Dendritic cell treated with granulocyte-macrophage colony-stimulating factor and Interleukin-4, amounts not matched to agents 40 ng/mL and 50 ng/mL, for 4 days (primary cell): ENCODE measurements around the gene LAP3.
"Not testable (repeated sequence)": the region's sequence is repeated elsewhere in the genome, so short reads cannot be mapped to it uniquely, and the experiment has no call there.

Experiments used
- H3K27ac Mint-ChIP-seq: one replicate; pipeline ENCODE4 v1.8.0; 2022; ENCODE audit warnings: mild to moderate bottlenecking, mixed read lengths
- H3K27me3 Mint-ChIP-seq: one replicate; pipeline ENCODE4 v1.8.0; 2022; ENCODE audit warnings: mild to moderate bottlenecking, mixed read lengths
- H3K36me3 Mint-ChIP-seq: one replicate; pipeline ENCODE4 v1.8.0; 2022; ENCODE audit warnings: low read depth, mixed read lengths
- H3K4me1 Mint-ChIP-seq: one replicate; pipeline ENCODE4 v1.8.0; 2022; ENCODE audit warnings: low read depth, mixed read lengths
- H3K4me3 Mint-ChIP-seq: one replicate; pipeline ENCODE4 v1.8.0; 2022; ENCODE audit warnings: mild to moderate bottlenecking, moderate library complexity, mixed read lengths
- H3K9me3 Mint-ChIP-seq: one replicate; pipeline ENCODE4 v1.8.0; 2022; ENCODE audit warnings: mixed read lengths
- intact Hi-C: fragments of 100-400 bp; cut with micrococcal nuclease; formaldehyde crosslinking; loops from one replicate; pipeline ENCODE4 v1.15.0; 2022

LAP3 gene

DNA sequence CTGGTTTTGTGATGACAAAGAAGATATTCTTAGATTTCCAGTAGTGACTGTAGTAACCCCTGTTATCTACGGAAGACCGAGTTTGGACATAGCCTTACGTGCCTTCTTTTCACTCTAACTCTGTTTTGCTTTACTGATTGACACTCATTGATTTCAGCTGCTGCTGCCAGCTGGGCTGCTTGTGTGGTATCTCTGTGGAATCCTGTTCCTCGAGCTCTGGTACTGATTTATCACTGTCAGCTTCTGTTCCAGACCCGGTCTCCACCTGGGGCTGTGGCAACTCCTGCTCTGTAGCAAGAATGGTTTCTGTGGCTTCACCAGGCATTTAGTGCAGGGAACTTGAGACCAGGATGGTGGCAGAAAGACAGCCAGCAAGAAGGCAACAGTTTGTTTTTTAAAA lies 24.6 kb upstream of the LAP3 start:
- H3K4me3 Mint-ChIP-seq = no peak overlapping the region
- H3K27ac Mint-ChIP-seq = no peak overlapping the region
- H3K27me3 Mint-ChIP-seq = peaks cover 13% of the 10 kb centered on the region
- intact Hi-C loops = no loop called here
- no peaks in the 10 kb centered on the region for H3K4me1 Mint-ChIP-seq
- no peaks in the 10 kb centered on the region for H3K36me3 Mint-ChIP-seq
- H3K9me3 Mint-ChIP-seq = no peaks in the 10 kb centered on the region

DNA sequence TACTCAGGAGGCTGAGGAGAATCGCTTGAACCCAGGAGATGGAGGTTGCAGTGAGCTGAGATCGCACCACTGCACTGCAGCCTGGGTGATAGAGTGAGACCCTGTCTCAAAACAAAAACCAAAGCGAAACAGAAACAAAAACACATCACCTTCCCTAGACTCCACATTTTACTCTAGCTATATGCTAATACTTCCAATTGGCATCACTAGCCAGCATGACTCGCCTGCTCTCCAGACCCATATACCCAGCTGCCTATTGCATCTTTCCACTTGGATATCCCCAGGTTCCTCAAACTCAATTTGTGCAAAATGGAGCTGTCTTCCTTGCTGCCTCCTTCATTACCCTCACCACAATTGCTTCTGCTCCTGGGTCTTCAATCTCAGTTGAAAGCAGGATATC lies 22.4 kb upstream of the LAP3 start:
- Mint-ChIP-seq H3K4me3 (no peak overlapping the region), H3K27ac (no peak overlapping the region), H3K27me3 (peaks cover 13% of the 10 kb centered on the region), H3K36me3 (no peaks in the 10 kb centered on the region), H3K4me1 (no peaks in the 10 kb centered on the region), H3K9me3 (no peaks in the 10 kb centered on the region)
- intact Hi-C loops = no loop called here

DNA sequence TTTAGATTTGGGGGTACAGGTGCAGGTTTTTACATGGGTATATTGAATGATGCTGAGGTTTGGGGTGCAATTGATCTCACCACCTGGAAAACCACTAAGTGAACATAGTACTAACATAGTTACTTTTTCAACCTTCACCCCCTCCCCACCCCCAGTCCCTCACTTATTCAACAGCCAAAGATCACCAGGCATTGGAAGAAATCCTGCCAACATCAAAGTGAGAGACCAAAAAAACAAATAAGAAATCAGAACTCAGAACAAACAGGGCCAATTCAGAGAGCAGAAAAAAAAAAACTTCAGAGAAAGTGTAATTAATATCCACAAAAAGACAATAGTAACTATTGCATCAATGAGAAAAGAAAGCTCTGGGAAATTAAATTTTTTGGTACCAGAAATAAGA lies 20.5 kb upstream of the LAP3 start:
- H3K4me3 Mint-ChIP-seq = no peak overlapping the region
- H3K9me3 Mint-ChIP-seq = no peaks in the 10 kb centered on the region
- H3K27ac Mint-ChIP-seq = no peak overlapping the region
- intact Hi-C loops = no loop called here
- H3K27me3 Mint-ChIP-seq = peaks cover 11% of the 10 kb centered on the region
- H3K4me1 Mint-ChIP-seq = peaks cover 6% of the 10 kb centered on the region
- no peaks in the 10 kb centered on the region for H3K36me3 Mint-ChIP-seq

DNA sequence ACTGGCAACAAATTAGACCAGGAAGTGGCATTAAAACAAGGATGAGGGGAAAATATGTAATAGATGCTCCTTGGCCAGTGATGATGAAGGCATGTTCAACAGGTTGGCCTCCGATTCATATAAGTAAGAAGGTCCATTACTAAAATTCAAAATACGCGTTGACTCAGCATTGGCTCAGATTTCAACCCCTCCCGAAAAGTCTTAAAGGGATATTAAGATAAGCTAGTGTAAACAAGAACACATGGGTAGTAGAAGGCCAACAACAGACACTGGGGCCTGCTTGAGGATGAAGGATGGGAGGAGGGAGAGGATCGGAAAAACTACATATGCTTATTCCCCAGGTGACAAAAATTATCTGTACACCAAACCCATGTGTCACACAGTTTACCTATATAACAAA lies 19.1 kb upstream of the LAP3 start:
- Mint-ChIP-seq H3K4me1 (peaks cover 15% of the 10 kb centered on the region), H3K27ac (no peak overlapping the region), H3K27me3 (peaks cover 8% of the 10 kb centered on the region), H3K36me3 (no peaks in the 10 kb centered on the region), H3K4me3 (no peak overlapping the region), H3K9me3 (no peaks in the 10 kb centered on the region)
- intact Hi-C loops = no loop called here

DNA sequence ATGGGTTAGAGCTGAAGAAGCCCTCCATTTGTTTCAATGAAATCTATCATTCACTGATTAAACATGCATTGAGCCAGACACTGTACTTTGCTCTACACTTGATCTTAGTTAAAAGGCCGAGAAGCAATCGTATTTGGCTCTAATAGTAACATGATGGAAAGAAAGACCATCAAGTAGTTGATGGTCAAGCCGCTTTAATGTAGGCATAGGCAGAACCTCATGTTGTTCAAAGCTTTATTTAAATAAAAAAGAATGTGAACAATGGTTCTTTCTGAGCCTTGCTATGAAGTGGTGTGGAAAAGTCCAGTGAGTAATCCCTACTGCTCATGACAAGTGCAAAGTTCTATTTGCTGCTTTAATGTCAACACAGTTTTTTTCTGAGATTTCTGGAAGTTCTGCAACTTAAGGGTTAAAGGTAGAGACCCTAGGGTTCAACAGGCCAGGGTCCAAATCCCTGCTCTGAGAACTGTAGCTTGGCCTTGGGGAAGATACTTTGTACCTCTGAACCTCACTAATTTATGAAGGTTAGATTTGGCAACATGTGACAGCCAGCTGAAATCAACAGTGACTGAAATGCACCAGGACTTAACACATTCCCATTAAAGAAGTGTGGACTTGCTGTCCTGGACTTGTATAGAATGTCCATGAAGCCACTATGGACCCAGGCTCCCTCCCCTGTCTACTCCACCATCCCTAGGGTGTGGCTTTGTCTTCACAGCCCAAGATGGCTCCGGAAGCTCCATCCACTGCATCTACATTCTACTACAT lies 17.9 kb upstream of the LAP3 start:
- Mint-ChIP-seq H3K4me1 (peaks cover 15% of the 10 kb centered on the region), H3K27me3 (peaks cover 8% of the 10 kb centered on the region), H3K27ac (no peak overlapping the region), H3K4me3 (no peak overlapping the region), H3K36me3 (no peaks in the 10 kb centered on the region), H3K9me3 (no peaks in the 10 kb centered on the region)
- intact Hi-C loops = no loop called here

DNA sequence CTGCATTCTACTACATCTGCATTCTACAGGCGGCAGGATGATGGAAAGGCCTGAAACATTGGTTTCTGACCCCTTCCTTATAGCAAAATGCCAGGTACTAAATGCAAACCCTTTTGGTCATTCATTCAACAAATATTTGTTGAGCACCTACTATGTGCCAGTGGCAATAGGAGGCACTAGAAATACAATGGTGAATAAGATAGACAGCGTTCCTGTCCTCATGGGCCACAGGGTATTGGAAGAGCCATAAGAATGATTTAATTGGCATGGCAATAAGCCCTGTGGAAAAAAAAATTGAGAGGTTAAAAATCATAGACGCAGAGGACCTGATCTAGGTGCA lies 17.3 kb upstream of the LAP3 start:
- peaks cover 7% of the 10 kb centered on the region for H3K27me3 Mint-ChIP-seq
- H3K36me3 Mint-ChIP-seq = no peaks in the 10 kb centered on the region
- H3K4me1 Mint-ChIP-seq = peaks cover 15% of the 10 kb centered on the region
- intact Hi-C loops = no loop called here
- H3K27ac Mint-ChIP-seq = no peak overlapping the region
- H3K9me3 Mint-ChIP-seq = no peaks in the 10 kb centered on the region
- no peak overlapping the region for H3K4me3 Mint-ChIP-seq

DNA sequence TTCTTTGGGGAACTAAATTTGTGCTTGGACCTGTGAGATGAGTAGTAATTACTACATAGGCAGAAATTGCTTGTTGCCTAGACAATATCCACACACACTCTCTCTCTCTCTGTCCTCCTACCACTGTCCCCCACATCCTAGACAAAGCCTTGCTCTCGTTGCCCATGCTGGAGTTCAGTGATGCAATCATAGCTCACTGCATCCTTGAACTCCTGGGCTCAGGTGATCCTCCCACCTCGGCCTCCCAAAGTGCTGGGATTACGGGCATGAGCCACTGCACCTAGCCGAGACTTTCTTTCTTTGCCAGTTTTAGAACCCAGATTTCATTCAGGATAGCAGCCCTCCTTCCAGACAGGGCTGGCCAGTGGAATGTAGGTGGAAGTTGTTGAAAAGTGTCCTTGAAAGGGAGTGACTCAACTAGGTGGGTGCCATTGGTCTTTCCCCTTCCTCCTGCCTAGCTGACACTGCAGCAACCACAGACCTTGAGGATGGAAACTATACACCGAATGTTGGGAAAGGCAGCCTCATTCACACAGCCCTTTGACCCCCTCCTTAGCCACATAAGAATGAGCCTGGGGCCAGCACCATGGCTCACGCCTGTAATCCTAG lies 16.8 kb upstream of the LAP3 start:
- no peak overlapping the region for H3K4me3 Mint-ChIP-seq
- H3K27me3 Mint-ChIP-seq = peaks cover 2% of the 10 kb centered on the region
- no peak overlapping the region for H3K27ac Mint-ChIP-seq
- H3K4me1 Mint-ChIP-seq = peaks cover 15% of the 10 kb centered on the region
- intact Hi-C loops = no loop called here
- H3K36me3 Mint-ChIP-seq = no peaks in the 10 kb centered on the region
- no peaks in the 10 kb centered on the region for H3K9me3 Mint-ChIP-seq

DNA sequence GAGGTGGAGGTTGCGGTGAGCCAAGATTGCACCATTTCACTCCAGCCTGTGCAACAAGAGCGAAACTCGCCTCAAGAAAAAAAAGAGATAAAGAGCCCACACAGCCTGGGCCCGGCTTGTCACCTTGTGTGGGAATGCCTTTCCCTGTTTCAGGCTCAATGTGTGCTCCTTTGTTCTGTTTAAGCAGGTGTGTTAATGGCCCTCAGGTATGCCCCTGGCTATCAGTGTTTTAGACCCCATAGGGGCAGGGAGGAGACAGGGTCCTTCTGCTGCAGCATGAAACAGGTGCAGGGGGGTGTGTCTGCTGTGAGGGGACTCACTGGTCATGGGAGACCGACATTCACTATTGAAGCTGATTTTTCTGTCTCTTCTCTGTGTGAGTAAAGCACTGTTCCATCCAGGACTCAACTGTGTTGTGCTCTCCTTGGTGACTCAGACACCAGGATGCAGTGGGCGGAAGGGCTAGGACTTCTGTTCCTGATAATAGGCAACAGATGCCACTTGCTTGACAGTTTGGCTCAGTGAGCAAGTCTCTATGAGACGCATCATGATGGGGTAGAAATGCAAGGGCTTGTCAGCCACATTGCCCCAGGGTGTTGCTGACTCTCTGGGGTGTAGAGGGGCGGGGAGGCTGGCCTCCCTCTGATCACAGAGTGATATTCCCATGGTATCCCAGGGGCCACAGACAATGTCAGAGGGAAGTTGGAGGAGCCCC lies 15.6 kb upstream of the LAP3 start:
- Mint-ChIP-seq H3K27ac (no peak overlapping the region), H3K9me3 (no peaks in the 10 kb centered on the region), H3K36me3 (no peaks in the 10 kb centered on the region), H3K4me1 (peaks cover 15% of the 10 kb centered on the region), H3K27me3 (peaks cover 4% of the 10 kb centered on the region), H3K4me3 (no peak overlapping the region)
- intact Hi-C loops = no loop called here

DNA sequence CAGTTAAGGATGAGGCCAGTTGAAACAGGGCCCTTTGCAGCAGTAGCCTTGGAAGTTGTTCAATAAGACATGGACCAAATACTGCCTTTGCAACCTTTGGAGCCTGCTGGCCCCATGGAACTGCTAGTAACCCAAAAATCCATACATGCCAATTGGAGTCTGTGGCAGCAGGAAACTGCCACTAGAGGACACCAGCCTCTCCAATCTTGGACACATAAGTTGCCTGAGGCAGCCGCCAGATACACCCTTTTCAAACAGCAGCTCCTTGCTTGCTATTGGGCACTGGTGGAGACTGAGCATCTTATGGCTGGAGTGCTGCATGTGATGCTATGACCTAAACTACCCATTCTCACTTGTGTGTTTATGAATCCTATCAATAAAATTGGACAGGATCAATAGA lies 14.8 kb upstream of the LAP3 start:
- Mint-ChIP-seq H3K27me3 (peaks cover 4% of the 10 kb centered on the region), H3K36me3 (no peaks in the 10 kb centered on the region), H3K9me3 (no peaks in the 10 kb centered on the region), H3K4me3 (no peak overlapping the region), H3K4me1 (peaks cover 15% of the 10 kb centered on the region), H3K27ac (no peak overlapping the region)
- intact Hi-C loops = no loop called here

DNA sequence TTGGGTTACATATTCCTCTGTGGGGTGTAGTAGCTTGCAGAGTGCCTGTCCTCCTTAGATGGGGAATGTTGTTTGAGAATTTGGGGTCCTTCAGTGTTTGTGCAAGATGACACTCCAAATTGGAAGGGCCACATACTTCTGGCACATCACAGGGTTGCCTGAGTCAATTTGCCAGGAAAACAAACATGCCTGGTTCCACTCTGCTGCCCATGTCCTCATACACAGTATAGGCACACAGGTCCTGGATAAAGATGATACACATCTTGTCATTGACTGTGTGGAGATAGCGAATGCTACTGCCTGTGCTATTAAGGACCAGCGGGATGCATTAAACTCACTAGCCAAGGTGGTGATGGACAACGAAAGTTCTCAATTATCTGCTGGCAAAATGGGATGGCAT lies 11.2 kb upstream of the LAP3 start:
- intact Hi-C loops = no loop called here
- no peaks in the 10 kb centered on the region for H3K9me3 Mint-ChIP-seq
- H3K4me1 Mint-ChIP-seq = peaks cover 15% of the 10 kb centered on the region
- H3K36me3 Mint-ChIP-seq = no peaks in the 10 kb centered on the region
- no peak overlapping the region for H3K27ac Mint-ChIP-seq
- no peak overlapping the region for H3K4me3 Mint-ChIP-seq
- H3K27me3 Mint-ChIP-seq = peaks cover 4% of the 10 kb centered on the region

DNA sequence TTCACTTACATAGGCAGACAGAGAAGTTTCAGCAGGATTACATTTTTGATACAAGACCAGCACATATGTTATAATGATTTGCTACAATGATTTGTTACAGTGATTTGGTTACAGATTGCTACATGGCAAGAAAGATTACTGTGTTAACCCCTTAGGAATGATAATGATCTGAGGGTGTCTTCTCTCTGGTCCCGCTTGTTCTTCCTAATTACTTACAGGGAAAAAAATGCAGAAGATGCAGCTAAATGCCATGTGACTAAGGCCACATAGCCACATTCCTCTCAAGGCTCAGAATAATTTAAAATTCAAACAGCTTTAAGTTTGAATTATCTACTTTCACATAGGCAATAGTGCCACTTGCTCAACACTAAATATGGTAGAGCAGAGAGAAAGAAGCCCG lies 9.7 kb upstream of the LAP3 start:
- Mint-ChIP-seq H3K4me3 (no peak overlapping the region), H3K36me3 (no peaks in the 10 kb centered on the region), H3K27me3 (peaks cover 4% of the 10 kb centered on the region), H3K4me1 (peaks cover 1% of the 10 kb centered on the region), H3K27ac (no peak overlapping the region), H3K9me3 (no peaks in the 10 kb centered on the region)
- intact Hi-C loops = no loop called here

DNA sequence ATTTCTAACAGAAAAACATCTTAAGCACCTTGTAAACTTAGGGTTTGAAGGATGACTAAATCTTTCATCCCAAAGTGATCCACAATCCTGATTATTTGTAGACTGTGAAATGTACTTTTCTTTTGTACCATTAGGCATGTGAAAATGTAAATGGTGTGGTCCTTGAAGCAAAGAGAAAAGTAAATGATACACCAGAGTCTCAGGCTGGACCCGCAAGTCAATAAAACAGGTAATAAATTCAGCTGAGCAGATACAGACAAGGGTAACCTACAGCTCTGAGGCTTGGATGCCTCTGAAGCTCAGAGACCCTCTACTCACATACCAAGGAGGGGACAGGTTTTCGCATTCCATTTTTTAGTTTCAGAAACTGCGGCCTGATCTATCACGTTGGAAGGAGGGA lies 2.8 kb upstream of the LAP3 start:
- Mint-ChIP-seq H3K27ac (no peak overlapping the region), H3K27me3 (no peaks in the 10 kb centered on the region), H3K4me3 (no peak overlapping the region), H3K36me3 (peaks cover 21% of the 10 kb centered on the region), H3K4me1 (peaks cover 17% of the 10 kb centered on the region), H3K9me3 (no peaks in the 10 kb centered on the region)
- intact Hi-C loops = no loop called here

DNA sequence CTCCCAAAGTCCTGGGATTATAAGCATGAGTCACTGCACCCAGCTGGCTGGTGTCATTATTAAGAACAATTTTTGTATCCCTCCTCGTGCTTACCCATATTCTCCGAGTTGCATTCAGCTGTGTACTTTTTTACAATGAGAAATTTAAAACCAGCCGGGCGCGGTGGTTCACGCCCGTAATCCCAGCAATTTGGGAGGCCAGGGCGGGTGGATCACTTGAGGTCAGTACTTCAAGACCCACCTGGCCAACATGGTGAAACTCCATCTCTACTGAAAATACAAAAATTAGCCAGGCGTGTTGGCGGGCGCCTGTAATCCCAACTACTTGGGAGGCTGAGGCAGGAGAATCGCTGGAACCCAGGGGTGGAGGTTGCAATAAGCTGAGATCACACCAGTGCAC lies 1.8 kb upstream of the LAP3 start:
- peaks cover 27% of the 10 kb centered on the region for H3K4me1 Mint-ChIP-seq
- H3K4me3 Mint-ChIP-seq, H3K9me3 Mint-ChIP-seq, H3K27ac Mint-ChIP-seq, H3K27me3 Mint-ChIP-seq, intact Hi-C loops: not testable (repeated sequence)
- peaks cover 29% of the 10 kb centered on the region for H3K36me3 Mint-ChIP-seq

DNA sequence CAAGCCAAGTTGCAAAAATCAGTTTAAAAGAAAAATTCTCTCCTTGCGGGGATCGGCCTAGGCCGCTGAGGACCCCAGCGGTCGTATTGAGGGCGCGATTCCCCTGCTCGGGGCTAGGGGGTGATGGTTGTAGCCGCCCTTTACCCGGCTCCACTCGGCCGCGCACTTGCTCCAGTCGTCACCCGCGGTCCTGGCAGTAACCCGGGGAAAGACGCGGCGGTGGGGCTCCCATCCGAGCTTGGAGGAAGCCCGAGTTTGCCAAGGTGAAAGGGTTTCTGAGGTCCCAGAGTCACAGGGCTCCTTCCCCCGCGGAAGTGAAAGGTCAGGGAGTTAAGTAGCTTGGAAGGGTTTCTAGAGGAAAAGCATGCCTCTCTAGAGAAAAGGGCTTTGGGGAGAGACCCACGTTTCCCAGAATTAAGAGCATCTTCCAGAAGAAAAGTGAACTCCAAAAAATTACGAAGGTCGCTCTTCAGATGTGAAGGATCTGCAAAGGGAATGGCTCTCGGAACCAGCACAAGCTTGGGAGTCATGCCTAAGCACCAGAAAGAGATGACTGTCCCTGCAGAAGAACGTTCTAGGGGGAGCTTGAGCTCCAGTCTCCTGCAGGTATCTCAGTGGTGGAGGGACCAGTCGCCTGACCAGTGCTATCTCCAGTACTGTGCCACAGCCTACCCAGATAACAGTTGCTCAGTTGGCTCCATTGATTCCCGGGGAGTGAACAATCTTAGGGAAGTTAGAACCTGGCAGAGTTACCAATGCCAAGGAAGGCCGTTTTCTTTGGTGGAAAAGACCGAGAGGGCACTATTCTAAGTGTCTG lies 875 bp downstream of the LAP3 start:
- H3K9me3 Mint-ChIP-seq = no peaks in the 10 kb centered on the region
- H3K4me3 Mint-ChIP-seq = peak overlapping the region; percentile 97
- H3K36me3 Mint-ChIP-seq = peaks cover 52% of the 10 kb centered on the region
- intact Hi-C loops = loop anchor here (1.0 to 2.0 kb wide), 3 partner anchors 29 to 233 kb away; partner anchors contain the start of genes DCAF16, MED28 and NCAPG
- peaks cover 40% of the 10 kb centered on the region for H3K4me1 Mint-ChIP-seq
- no peaks in the 10 kb centered on the region for H3K27me3 Mint-ChIP-seq
- H3K27ac Mint-ChIP-seq = peak overlapping the region; percentile 98
